Measurements from ENCODE around the gene TRIM6. TPM values are rescaled to one million over a fixed set of nuclear protein-coding genes. Genes with fewer than 3 reads are reported as not detected.

The TRIM6 gene
- total RNA-seq, 1 experiment from 2014 or later = 0.13 TPM

GRCh38 chr11:5620651-5621521 is 24.4 kb downstream of the TRIM6 start:
- H3K9me3 ChIP-seq (ENCODE audit: low read depth, low read length, poor library complexity, severe bottlenecking) = no peaks in the 10 kb centered on the region
- no TSS peak for BruUV-seq (replicated peaks)
- POLR2A ChIA-PET (ENCODE audit: low non-redundant PET) = no interaction called here
- H3K4me1 ChIP-seq (ENCODE audit: insufficient read depth, low read length, poor library complexity, severe bottlenecking) = no peaks in the 10 kb centered on the region
- H3K27ac ChIP-seq (ENCODE audit: low read depth, low read length, poor library complexity, severe bottlenecking) = no peak overlapping the region
- H3K4me3 ChIP-seq (ENCODE audit: low read depth, low read length, poor library complexity, severe bottlenecking) = no peak overlapping the region
- no peak for DNase-seq (ENCODE audit: low spot score)
- no peaks in the 10 kb centered on the region for H3K27me3 ChIP-seq (replicated peaks; ENCODE audit: insufficient read depth, low read depth, low read length, poor library complexity)
- TF ChIP-seq EZH2 (IDR thresholded peaks at IDR 0.05; ENCODE audit: borderline replicate concordance, low read depth, low read length, poor library complexity, severe bottlenecking) = no peak
- TF ChIP-seq CTCF (conservative IDR thresholded peaks at IDR 0.05; ENCODE audit: low read depth, low read length) = no peak
- no peaks in the 10 kb centered on the region for H3K36me3 ChIP-seq (ENCODE audit: insufficient read depth, low read length, poor library complexity, severe bottlenecking)
- CTCF ChIA-PET = no interaction called here
- intact Hi-C loops (cut with micrococcal nuclease; ENCODE audit: unreplicated experiment) = no loop called here

GRCh38 chr11:5621580-5621979 is 25.1 kb downstream of the TRIM6 start:
- intact Hi-C loops (cut with micrococcal nuclease; ENCODE audit: unreplicated experiment) = no loop called here
- POLR2A ChIA-PET (ENCODE audit: low non-redundant PET) = no interaction called here
- H3K4me1 ChIP-seq (ENCODE audit: insufficient read depth, low read length, poor library complexity, severe bottlenecking) = no peaks in the 10 kb centered on the region
- no peaks in the 10 kb centered on the region for H3K27me3 ChIP-seq (replicated peaks; ENCODE audit: insufficient read depth, low read depth, low read length, poor library complexity)
- no peaks in the 10 kb centered on the region for H3K36me3 ChIP-seq (ENCODE audit: insufficient read depth, low read length, poor library complexity, severe bottlenecking)
- no peak overlapping the region for H3K4me3 ChIP-seq (ENCODE audit: low read depth, low read length, poor library complexity, severe bottlenecking)
- CTCF ChIA-PET = no interaction called here
- TF ChIP-seq EZH2 (IDR thresholded peaks at IDR 0.05; ENCODE audit: borderline replicate concordance, low read depth, low read length, poor library complexity, severe bottlenecking) (no peak), CTCF (conservative IDR thresholded peaks at IDR 0.05; ENCODE audit: low read depth, low read length) (no peak)
- no peaks in the 10 kb centered on the region for H3K9me3 ChIP-seq (ENCODE audit: low read depth, low read length, poor library complexity, severe bottlenecking)
- H3K27ac ChIP-seq (ENCODE audit: low read depth, low read length, poor library complexity, severe bottlenecking) = no peak overlapping the region
- DNase-seq (ENCODE audit: low spot score) = no peak
- no TSS peak for BruUV-seq (replicated peaks)

GRCh38 chr11:5622802-5623201 is 26.4 kb downstream of the TRIM6 start:
- DNase-seq (ENCODE audit: low spot score) = no peak
- Histone ChIP-seq H3K4me3 (ENCODE audit: low read depth, low read length, poor library complexity, severe bottlenecking) (no peak overlapping the region), H3K27me3 (replicated peaks; ENCODE audit: insufficient read depth, low read depth, low read length, poor library complexity) (no peaks in the 10 kb centered on the region), H3K36me3 (ENCODE audit: insufficient read depth, low read length, poor library complexity, severe bottlenecking) (no peaks in the 10 kb centered on the region), H3K27ac (ENCODE audit: low read depth, low read length, poor library complexity, severe bottlenecking) (no peak overlapping the region), H3K9me3 (ENCODE audit: low read depth, low read length, poor library complexity, severe bottlenecking) (no peaks in the 10 kb centered on the region), H3K4me1 (ENCODE audit: insufficient read depth, low read length, poor library complexity, severe bottlenecking) (no peaks in the 10 kb centered on the region)
- CTCF ChIA-PET = no interaction called here
- BruUV-seq (replicated peaks) = no TSS peak
- TF ChIP-seq CTCF (conservative IDR thresholded peaks at IDR 0.05; ENCODE audit: low read depth, low read length) = no peak
- no peak for TF ChIP-seq EZH2 (IDR thresholded peaks at IDR 0.05; ENCODE audit: borderline replicate concordance, low read depth, low read length, poor library complexity, severe bottlenecking)
- intact Hi-C loops (cut with micrococcal nuclease; ENCODE audit: unreplicated experiment) = no loop called here
- POLR2A ChIA-PET (ENCODE audit: low non-redundant PET) = no interaction called here

Data from A673 (cell line).